GM19328 (cell line): ENCODE measurements around the gene APIP.

Source experiments
- ATAC-seq: cut with Tn5 transposase; IDR thresholded peaks from one replicate; pipeline ENCODE4 v1.9.1; 2021; ENCODE audit warnings: mild to moderate bottlenecking, moderate library complexity; ENCODE audit not compliant: unreplicated experiment

APIP gene

DNA sequence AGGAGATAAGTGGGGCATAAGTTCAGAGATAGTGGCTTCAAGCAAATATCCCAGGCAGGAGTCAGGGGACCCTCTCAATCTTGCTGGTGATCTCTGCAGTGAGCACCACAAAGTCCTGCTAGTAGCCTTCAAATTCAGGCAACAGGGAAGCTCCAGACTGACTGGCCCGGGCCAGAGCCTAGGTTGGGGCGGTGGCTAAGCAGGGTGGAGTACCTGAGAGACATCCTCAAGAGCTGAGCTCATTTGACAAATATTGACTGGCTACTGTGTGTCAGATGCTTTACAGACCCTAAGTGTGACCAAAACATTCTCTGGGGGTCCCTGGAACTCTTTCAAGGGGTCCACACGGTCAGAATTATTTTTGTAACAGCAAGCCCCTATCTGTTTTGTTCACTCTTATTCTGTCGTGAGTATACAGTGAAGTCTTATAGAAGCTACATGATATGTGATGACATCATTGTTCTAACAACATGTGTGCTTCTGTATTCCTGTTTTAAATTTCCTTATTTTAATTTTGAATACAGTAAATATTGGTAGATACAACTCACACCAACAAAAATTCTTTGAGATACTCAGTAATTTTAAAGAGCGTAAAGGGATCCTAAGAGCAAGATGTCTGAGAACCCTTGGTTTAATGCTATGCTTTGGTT, 71.6 kb downstream of the APIP start:
- ATAC-seq = no peak

DNA sequence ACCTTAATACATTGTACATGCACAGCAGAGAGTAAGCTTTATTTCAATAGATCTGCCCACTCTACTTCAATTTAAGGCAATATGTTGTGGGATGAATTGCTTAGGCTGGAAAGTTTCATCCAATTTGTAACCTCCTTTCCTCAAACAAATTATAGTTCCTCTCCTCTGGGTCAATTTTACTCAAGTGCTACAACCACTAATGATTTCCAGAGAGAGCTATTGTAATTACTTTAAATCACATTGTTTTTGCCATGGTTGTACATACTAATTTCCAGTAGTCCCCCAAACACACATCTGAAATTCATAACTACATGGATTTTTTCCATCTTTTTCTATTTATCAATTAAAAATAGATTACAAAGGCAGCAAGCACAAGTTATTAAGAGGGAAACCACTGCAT, 72.9 kb downstream of the APIP start:
- ATAC-seq = no peak

DNA sequence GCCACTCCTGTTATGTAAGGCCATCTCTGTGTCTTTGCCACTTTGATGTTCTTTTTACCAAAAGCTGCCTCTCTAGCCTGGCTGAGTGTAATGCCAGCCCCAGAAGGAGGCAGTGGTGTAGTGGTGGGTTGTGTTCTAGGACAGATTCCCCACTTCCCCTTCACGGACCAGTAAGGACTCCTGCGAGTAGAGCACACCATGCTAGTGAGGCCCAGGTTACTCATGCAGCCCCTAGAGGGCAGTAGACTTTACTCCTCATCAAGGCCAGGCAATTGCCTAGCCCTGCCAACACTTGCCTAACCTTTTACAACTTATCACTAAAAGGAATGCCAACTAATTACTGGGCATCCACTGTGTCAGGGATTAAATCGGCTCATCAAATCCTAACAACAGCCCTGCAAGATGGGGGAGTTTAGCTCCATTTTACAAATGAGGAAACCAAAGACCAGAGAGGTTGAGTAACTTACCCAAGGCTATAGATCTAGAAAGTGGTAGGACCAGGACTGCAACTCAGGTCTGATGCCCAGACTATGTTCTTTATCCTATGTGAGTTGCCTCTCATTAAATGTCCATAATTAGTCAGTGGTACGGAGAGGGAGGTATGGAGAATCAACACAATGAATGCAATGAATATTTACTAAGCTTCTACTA, 75.3 kb downstream of the APIP start:
- peak; percentile 76 for ATAC-seq

DNA sequence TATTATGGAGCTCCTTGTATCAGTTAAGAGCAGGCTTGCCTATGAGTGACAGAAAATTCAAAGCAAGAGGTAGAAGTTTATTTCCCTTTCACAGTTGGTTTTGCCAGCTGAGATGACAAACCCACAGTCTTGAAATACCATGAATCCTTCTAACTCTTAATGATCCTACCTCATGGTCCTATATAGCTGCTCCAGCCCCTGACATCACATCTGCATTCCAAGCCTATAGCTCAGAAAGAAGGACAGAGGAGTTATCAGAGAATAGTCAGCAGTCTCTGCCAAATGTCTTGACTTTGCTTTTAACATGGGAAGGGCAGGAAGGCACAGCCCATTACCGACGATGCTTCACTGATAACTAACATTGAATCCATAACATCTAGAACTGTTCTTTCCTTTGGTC, 76.2 kb downstream of the APIP start:
- no peak for ATAC-seq

DNA sequence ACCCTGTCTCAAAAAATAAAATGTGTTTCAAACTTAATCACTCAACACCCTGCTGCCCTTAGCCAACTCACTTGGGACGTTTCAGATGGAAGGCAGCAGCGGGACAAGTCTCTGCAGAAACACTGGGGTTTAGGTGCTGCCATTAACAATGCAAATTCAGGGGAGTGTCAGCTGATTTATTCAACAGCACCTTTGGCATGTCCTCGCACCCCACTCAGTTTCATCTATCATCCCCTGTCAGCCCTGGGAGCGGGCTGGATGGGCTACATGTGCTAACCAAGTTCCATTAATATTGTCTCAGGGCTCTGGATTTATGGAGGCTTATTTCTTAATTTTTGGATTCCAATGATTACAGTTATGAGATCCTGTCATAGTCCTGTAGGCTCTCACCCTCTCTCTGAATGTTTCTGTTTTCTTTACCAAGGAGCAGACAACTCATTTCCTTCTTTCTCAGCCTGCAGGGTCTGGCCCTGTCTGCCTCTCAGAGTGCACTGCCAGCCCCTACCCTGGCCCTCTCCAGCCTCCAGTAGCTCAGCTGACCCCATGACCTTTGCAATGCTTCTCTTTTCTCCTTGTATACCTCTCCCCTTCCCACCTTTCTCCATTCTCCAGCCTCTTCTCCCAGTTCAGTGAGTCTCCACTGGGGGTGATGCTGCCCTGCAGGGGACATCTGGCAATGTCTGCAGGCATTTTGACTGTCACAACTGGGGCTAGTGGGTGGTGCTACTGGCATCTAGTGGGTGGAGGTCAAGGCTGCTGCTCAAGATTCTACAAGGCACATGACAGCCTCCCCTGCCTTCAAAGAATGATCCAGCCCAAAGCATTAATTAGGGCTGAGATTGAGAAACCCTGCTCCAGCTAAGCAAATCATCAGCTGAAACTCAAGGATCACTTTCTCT, 79.0 kb downstream of the APIP start:
- no peak for ATAC-seq

DNA sequence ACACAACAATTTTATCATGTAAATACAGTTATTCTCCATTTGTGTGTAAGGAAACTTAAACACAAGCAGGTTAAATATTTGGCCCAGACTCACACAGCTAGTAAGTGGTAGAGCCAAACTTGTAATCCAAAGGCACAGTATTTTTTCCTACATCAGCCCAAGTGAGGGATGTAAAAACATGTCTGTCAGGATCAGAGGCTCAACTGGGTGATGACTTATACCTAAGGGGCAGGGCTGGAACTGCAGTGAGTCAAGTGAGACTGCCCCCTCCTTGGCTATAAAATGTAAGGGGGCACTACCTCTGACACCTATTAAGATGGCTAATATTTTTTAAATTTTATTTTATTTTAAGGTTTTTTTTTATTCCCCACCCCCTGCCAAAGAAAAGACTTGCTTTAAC, 82.6 kb downstream of the APIP start:
- no peak for ATAC-seq
